GM23248 (cell line): ENCODE measurements around the gene S100B.

ENCODE experiments used
- EZH2 ChIP-seq: fragments of 200-600 bp; sonication (generic); IDR thresholded peaks from 2 replicates; pipeline ENCODE4 v1.6.1; 2018; ENCODE audit warnings: antibody characterized with exemption, mild to moderate bottlenecking; ENCODE audit not compliant: insufficient read depth, poor library complexity, severe bottlenecking
- EZH2phosphoT487 ChIP-seq: fragments of 200-600 bp; sonication (generic); IDR thresholded peaks from 2 replicates; pipeline ENCODE4 v1.6.1; 2018; ENCODE audit warnings: antibody characterized with exemption, moderate library complexity, mild to moderate bottlenecking, low read depth; ENCODE audit not compliant: insufficient read depth

DNA sequence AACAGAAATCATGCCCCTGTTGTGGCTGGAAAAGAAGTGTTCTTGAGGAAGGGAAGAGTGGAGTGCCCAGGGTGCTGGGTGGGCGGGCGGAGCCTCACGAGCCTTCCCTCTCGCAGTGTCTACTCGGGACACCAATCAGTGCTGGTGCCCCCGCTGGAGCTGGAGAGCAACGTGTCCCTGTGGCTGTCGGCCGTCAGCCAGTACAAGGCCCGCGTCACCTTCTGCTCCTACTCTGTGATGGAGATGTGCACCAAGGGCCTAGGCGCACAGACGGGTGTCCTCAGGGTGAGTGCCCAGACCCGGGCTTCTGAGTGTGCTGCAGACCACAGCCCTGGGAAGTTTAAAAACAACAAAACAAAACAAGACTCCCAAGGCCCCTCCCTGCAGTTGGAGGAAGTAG lies 47.4 kb downstream of the S100B start:
- no peak for TF ChIP-seq EZH2
- no peak for TF ChIP-seq EZH2phosphoT487
